ENCODE measurements around the gene NT5DC4.
"Not testable (repeated sequence)": the region's sequence is repeated elsewhere in the genome, so short reads cannot be mapped to it uniquely, and the experiment has no call there.

Gene NT5DC4

DNA sequence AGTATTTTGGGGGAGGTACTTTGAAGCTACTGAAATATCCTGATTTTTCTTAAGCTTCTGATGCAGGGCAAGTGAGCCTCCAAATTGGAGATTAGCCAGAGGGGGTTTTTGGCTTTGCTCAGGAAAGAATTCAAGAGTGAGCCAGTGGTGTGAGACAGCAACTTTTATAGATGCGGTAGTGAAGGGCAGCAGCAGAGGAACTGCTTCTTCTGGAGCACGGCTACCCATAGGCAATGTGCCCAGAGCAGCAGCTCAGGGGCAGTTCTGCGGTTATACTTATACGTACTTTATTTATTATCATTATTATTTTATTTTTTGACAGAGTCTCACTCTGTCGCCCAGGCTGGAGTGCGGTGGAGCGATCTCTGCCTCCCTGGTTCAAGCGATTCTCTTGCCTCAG is 19.8 kb upstream of the NT5DC4 start:
- no peak for DNase-seq

DNA sequence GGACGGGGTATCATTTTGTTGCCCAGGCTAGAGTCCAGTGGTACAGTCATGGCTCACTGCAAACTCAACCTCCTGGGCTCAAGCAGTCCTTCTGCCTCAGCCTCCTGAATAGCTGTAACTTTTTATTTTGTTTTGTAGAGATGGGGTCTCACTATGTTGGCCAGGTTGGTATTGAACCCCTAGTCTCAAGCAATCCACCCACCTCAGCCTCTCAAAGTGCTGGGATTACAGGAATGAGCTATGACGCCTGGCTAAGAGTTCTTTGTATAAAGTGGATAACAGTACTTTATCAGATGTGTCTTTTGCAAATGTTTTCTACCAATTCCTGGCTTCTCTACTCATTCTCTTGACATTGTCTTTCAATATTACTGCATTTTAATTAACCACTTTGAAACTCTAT is 17.1 kb upstream of the NT5DC4 start:
- no peak for DNase-seq

DNA sequence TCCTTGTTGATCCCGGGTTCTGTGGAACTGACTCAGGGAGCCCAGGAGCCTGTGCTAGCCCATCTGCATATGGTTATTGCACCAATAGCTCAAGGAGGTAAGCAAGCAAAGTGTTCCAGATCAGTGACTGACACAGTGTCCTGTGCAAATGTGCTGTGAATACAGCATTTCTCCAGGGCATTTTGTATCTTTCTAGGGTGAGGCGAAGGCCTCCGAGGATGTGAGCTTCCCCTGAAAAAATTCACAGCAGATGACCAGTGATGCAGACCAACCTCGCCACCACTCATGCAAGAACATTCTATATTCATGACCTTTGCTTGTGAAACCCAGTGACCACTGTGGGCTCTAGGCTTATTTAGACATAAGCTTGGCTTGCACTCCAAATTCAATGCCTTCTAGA is 15.2 kb upstream of the NT5DC4 start:
- no peak for DNase-seq

DNA sequence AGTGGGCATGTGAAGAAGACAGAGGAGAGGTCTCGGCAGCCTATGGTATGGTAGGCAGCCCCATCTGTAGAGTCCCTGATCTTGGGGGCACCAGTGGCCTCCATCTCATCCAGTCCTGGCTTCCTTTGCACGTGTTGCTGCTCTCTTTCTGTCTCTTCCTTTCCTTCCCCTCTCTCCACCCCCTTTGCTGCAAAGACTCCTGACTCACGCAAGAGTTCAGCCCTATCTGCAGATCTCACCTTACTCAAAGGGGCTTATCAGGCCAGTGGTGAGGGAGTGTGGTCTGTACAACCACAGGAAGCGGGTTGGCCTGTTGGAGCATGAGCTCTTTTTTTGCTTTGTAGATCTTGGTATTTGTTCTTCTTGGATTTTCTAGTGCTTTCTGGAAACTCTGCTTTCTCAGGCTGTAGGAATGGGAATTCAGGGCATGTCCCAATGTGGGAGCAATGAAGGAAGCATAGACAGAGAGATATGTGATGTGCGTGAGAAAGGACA is 14.6 kb upstream of the NT5DC4 start:
- no peak for DNase-seq

DNA sequence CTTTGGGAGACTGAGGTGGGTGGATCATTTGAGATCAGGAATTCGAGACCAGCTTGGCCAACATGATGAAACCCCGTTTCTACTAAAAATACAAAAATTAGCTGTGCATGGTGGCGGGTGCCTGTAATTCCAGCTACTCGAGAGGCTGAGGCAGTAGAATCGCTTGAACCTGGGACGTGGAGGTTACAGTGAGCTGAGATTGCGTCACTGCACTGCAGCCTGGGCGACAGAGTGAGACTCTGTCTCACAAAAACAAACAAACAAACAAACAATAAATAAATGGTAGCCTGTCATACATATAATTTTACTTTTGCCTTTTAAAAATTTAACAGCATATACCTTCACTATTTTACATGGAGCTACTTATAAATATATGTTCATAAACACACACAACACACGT is 13.9 kb upstream of the NT5DC4 start:
- DNase-seq = not testable (repeated sequence)

DNA sequence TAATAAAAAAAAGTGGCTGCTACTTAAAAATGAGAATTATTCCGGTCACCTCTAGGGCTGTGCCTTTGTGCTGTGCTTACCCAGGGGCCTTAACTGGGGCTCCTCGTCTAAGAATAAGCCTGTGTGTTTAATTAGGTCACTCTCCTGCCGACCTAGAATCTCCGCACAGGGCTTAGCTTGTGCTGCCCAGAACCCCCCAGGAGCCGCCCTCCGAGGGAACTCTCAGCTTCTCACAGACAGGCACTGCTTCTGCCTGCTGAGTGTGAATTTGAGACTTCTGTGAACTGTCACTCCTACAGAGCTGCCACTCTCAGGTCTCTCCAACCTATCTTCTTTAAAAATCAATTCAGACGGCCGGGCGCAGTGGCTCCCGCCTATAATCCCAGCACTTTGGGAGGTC is 11.9 kb upstream of the NT5DC4 start:
- no peak for DNase-seq

DNA sequence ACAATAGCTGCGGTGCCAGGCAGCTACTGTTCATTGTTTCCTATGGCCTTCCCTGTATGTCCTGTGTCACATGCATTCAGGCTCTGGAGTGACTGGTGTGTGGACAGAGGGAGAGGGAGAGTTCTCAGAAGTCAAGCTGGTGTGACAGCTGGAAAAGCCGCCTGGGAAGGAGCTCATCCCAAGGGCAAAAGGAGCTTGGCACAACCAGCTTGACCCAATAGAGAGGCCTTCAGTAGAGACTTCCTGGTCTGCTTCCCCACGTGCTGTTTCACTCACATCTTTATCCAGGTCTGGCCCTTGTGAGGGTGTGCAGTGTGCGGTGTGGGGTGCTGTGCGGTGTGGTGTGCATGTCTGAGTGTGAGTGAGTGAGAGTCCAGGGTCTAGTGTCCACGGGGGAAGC is 11.1 kb upstream of the NT5DC4 start:
- DNase-seq = no peak

DNA sequence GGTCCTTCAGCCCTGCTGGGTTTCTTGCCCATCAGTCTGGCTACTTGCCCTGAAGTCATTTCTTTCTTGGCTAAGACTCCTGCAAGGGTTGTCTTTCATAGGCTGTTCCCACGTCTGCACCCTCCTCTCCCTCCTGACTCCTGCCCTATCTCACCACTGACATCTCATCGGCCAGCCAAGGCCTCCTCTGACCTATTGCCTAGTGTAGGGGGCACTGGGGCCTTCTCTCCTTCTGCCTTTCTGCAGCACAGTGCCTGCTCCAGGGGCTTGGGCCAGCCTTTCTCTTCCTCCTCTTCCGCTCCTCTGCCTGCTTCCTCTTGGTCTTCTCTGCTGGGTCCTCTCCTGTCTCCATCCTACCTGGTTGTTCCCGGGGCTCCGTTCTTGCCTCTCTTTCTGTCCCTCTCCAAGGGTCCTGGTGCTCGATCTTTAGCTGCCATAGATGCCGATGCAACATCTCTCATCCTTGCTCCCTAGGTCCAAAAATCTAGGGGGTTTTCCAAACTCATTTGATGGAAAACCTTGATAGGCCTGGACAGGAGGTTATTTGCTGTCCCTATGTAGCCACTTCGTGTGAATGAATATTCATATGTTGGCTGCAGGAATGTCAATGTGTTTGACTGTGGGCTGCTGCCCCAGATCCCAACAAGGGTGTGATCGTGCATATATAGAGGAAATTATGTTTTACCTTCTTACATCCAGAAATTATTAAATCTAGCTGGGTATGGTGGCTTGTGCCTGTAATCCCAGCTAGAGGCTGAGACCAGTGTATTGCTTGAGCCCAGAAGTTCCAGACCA is 9.7 kb upstream of the NT5DC4 start:
- DNase-seq = no peak

DNA sequence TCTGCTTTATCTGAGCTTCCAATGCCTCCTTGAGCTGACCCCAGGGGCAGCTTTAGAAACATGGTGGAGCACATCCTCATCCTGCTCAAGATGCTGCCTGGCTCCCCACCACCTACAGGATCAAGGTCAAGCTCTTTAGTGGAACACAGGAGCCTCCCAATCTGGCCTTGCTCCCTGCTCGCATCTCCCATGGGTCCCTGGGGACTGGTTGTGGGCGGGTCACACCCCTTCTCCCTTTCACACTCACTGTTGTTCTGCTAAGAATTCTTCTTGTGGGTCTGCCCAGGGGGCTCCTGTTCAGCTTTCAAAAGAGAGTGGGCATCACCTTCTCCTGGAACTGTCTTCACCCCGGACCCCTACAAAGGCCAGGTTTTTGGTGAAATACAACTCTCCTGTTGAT is 8.4 kb upstream of the NT5DC4 start:
- no peak for DNase-seq

DNA sequence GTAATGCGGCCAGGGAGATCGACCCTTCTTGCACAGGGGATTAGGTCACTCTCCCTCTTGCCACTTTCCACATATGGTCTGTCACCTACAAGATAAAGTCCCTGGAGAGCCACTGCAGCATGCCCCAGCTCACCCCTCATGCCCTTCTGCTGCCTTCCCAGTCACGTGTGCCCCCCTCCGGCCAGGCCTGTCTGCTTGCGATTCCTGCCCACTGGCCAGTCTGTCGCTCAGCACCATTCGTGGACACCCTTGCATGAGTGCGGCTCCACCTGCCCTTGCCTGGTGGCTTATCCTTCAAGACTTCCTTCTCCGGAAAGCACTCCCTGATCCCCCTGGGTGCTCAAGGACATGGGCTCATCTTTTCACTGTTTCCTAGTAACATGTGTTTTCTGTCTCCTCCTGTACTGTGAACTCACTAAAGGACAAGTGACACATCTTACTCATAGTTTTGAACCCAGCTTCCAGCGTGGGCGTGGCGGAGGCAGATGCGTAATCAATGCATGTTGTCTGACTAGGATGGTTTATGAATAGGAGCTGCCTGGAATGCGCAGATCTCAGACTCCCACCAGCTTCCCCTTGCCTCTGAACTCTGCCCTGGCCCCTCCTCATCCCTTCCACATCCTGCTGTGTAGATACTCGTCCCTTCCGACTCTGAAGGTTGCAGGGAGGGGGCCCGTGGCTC is 7.8 kb upstream of the NT5DC4 start:
- DNase-seq = no peak

DNA sequence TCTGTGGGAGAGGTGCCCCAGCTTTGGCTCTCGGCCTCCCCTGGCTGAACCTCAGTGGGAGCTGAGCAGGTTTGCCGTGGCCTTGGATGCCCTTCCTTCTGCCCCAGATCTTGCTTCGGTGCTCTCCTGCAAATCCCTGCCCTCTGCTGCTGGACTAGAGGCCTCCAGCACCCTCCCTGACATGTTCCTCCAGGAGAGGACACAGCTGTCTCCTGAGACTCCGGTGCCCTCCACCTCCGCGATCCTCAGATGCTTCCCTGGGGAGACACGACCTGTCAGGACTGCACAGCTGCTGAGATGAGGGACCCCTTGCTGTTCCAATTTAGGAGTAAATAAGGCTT is 7.3 kb upstream of the NT5DC4 start:
- DNase-seq = no peak

DNA sequence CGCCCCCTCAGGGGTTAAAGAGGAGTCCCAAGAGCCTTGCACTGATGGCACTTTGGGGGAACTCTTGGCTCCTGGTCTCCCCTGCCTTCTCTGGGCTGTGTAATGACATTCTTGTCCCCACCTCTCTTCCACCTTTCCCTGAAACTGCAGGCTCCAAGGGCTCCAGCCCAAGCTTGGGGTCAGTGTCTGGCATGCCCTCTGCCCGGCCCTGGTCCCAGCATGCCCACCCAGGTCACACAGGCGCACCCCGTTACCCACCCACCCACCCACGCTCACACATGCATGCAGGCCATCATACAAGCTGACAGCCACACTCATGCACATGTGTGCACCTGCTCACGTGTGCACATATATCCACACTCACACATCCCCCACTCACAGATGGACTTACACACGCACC is 6.9 kb upstream of the NT5DC4 start:
- DNase-seq = no peak

DNA sequence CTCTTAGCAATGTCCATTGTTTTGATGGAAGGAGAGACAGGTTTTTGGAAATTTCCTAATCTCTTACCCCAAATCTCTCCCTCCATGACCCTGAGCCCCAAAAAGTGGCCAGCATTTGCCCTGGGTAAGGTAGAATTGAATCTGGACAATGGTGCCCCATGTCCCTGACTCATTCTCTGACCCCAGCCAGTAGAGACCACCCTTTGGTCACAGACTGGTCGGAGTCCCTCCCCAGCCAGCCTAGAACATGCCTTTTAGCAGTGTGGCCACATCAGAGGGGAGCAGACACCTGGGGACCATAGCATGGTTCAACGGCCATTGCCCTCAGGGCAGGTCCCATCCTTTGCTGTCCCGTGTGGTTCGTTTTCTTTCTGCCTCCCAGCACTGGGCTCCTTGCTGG is 6.5 kb upstream of the NT5DC4 start:
- no peak for DNase-seq

DNA sequence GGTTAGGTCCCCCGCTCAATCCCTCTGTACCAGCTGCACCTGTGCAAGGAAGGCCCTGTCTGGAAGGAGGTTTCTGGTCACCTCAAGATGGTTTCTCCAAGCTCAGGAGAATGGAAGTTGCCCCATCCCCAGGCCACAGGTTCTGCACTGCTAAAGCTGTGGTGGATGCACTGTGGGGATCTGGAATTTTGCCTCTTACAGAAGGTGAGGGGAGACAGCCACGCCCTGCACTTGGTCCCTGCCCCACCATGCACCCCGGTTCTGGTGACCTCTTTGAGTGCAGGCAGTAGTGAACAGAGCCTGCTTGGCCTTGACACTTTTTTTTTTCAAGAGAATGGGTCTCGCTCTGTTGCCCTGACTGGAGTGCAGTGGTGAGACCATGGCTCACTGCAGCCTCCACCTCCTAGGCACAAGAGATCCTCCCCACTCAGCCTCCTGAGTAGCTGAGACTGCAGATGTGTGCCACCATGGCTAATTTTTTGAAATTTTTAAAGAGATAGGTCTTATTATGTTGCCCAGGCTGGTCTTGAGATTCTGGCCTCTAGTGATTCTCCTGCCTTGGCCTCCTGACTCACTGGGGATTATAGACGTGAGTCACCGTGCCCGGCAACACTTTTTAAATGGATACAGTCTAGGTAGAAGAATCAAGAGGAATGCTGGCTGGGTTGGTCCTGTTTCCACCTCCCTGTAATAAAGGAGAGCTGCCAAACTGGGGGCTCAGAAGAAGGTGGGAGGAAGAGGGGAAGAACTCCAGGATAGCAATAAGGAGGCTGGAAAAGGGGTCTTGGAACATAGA is 5.8 kb upstream of the NT5DC4 start:
- no peak for DNase-seq

DNA sequence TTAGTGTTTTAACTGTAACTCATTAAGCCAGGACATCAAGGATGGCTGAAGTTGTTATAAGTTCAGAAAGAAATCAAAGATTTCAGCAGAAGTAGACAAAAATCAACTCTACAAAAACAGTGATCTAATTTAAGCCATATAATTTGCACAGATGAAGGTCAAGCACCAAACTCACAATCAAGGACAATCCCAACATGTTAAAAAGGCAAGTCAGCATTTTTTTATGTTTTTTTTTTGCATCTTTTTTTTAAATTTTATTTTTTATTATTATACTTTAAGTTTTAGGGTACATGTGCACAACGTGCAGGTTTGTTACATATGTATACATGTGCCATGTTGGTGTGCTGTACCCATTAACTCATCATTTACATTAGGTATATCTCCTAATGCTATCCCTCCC is 4.7 kb upstream of the NT5DC4 start:
- DNase-seq = not testable (repeated sequence)

DNA sequence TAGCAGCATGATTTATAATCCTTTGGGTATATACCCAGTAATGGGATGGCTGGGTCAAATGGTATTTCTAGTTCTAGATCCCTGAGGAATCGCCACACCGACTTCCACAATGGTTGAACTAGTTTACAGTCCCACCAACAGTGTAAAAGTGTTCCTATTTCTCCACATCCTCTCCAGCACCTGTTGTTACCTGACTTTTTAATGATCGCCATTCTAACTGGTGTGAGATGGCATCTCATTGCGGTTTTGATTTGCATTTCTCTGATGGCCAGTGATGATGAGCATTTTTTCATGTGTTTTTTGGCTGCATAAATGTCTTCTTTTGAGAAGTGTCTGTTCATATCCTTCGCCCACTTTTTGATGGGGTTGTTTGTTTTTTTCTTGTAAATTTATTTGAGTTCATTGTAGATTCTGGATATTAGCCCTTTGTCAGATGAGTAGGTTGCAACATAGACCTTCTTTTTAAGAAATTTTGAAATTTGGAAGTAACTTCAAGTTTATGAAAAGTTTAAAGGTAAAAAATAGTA is 3.9 kb upstream of the NT5DC4 start:
- DNase-seq = not testable (repeated sequence)

DNA sequence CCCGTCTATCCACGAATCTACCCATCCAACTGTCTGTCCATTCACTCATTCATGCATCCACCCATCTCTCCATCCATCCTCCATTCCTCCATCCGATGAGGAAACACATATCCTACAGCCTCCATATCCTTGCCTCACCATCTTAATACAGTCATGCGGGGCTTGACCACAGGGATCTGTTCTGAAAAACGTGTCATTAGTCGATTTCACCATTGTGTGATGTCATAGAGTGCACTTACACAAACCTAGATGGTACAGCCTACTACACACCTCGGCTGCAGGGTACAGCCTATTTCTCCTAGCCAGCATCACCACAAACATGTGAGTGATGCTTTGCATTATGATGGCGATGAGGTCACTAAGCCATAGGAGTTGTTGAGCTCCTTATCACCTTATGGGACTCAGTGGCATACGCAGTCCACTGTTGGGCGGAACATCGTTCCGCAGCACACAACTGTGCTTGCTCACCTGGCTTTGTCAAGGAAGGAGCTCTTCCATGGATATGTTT is 1.9 kb upstream of the NT5DC4 start:
- no peak for DNase-seq

DNA sequence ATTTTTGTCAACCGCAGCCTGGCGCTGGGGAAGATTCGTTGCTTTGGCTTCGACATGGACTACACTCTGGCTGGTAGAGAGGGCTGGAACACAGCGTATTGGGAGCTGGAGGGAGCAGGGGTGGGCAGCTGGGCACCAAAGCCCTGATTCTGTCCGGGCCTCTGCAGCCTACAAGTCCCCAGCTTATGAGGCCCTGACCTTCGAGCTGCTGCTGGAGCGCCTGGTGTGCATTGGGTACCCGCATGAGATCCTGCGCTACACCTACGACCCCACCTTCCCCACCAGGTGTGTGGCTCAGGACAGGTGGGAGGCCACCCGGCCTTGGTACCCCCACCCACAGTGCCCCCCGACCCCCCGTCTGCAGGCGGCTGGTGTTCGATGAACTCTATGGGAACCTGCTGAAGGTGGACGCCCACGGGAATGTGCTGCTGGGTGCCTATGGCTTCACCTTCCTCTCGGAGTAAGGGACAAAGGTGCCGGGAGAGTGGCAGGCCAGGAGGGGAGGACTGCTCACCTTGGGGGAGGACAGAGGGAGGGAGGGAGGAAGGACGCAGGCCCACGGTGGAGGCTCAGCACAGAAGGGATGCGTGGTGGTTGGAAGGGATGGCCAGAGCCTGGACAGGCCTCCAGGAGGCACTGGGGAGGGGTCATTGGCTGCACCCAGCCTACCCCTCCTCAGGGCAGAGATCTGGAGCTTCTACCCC is 1.2 kb downstream of the NT5DC4 start:
- no peak for DNase-seq

DNA sequence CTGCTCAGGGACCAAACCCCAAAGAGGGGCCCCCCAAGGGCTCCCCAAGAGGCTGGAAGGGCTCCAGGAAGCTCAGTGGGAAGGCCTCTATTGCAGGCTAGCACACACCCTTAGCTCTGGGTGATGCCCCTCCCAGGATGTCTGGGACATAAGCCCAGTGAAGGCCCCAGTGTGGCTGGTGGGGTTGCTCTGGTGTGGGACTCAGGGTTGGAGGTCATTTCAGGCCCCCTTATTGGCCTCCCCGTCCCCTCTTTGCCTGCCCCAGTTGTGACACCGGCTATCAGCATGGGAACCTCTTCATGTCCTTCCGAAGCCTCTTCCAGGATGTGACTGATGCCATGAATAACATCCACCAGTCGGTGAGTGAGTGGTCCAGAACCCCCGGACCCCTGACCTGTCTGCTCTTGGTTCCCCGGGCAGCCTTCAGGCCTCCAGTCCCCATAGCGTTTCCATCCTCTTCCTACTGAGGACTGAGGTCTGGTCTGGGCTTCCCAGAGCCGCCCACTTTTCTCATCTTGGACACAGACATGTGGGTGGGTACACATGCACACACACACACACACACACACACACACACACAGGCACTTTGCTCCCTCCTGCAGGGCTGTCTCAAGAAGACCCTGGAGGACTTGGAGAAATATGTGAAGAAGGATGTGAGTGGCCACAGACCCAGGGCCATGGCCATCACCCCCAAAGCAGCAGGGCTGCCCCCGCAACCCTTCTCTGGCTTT is 2.2 kb downstream of the NT5DC4 start:
- no peak for DNase-seq

DNA sequence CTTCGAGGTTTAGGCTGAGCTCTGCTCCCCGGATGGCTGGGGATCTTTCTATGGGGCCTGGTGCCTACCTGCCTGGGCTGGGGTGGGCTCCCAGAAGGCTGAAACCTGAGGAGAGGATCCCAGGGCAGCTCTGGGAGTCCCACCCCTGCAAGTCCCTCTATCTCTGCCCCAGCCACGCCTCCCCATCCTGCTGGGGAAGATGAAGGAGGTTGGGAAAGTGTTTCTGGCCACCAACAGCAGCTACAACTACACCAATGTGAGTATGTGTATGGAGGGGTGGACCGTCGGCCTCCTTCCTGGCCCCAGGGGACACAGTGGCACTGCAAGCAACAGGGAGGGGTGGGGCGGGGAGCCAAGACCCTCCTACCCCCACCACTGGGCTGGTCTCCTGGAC is 2.7 kb downstream of the NT5DC4 start:
- DNase-seq = no peak

DNA sequence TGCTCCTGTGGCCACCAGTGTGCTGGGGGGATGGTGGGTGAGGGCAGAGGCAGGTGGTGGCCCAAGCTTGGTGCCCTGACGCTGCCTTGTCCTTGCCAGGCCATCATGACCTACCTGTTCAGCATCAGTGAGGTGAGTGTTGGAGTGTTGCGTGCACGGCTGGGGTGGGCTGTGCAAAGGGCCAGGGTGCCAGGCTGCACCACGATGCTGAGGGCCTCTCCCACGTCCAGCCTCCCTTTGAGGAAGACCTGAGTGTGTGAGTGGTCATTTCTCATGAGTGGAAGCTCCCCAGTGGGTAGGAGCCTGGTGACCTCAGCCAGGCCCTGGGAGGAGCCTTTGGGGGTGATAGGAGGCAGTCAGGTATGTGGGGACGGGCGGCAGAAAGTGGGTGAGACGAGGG is 3.2 kb downstream of the NT5DC4 start:
- no peak for DNase-seq

Data from COR-L47 (cell line).